ENCODE results near the gene TNIP1.
A peak's percentile ranks its signal among the peaks of the same experiment; 100 is the strongest.

The TNIP1 gene

GRCh38 chr5:151105561-151105960, 24.7 kb upstream of the TNIP1 start:
- no peak for DNase-seq

- no peak for DNase-seq
These were observed 24.0 kb upstream of the TNIP1 start for GRCh38 chr5:151104795-151105194.

- DNase-seq, result no peak
These were observed 20.9 kb upstream of the TNIP1 start for GRCh38 chr5:151101746-151102145.

GRCh38 chr5:151101151-151101550, 20.3 kb upstream of the TNIP1 start:
- no peak for DNase-seq

- no peak for DNase-seq
These were observed 19.8 kb upstream of the TNIP1 start for GRCh38 chr5:151100681-151101080.

- no peak for DNase-seq
These were observed 17.9 kb upstream of the TNIP1 start for GRCh38 chr5:151098768-151099121.

GRCh38 chr5:151097820-151098767, 17.3 kb upstream of the TNIP1 start:
- peak; percentile 26 for DNase-seq

- DNase-seq, result no peak
These were observed 16.2 kb upstream of the TNIP1 start for GRCh38 chr5:151097061-151097460.

GRCh38 chr5:151096001-151096373, 15.2 kb upstream of the TNIP1 start:
- DNase-seq, result no peak

GRCh38 chr5:151095341-151096000, 14.6 kb upstream of the TNIP1 start:
- DNase-seq, result no peak

GRCh38 chr5:151094852-151095245, 14.0 kb upstream of the TNIP1 start:
- no peak for DNase-seq

GRCh38 chr5:151094030-151094851, 13.4 kb upstream of the TNIP1 start:
- peak; percentile 49 for DNase-seq

- no peak for DNase-seq
These were observed 12.6 kb upstream of the TNIP1 start for GRCh38 chr5:151093476-151093889.

- DNase-seq, result no peak
These were observed 11.9 kb upstream of the TNIP1 start for GRCh38 chr5:151092762-151093161.

- DNase-seq, result no peak
These were observed 8.9 kb upstream of the TNIP1 start for GRCh38 chr5:151089726-151090125.

- DNase-seq, result no peak
These were observed 8.2 kb upstream of the TNIP1 start for GRCh38 chr5:151088986-151089385.

- no peak for DNase-seq
These were observed 6.7 kb upstream of the TNIP1 start for GRCh38 chr5:151087486-151087885.

GRCh38 chr5:151086905-151087360, 6.1 kb upstream of the TNIP1 start:
- DNase-seq, result peak; percentile 72

- DNase-seq, result no peak
These were observed 5.5 kb upstream of the TNIP1 start for GRCh38 chr5:151086192-151086869.

- peak; percentile 40 for DNase-seq
These were observed 4.7 kb upstream of the TNIP1 start for GRCh38 chr5:151085517-151086041.

- DNase-seq, result no peak
These were observed 3.5 kb upstream of the TNIP1 start for GRCh38 chr5:151084363-151084762.

- DNase-seq, result peak; percentile 71
These were observed 2.3 kb upstream of the TNIP1 start for GRCh38 chr5:151083081-151083676.

All from CD4-positive, alpha-beta T cell treated with Interleukin-6 for 4 hours (primary cell).